ENCODE data around the gene PPP4R3A. TPM values are rescaled to one million over a fixed set of nuclear protein-coding genes. Genes with fewer than 3 reads are reported as not detected.

The PPP4R3A gene
- total RNA-seq (2021), result 147 and 148 TPM in 2 replicates
- long read RNA-seq, full-length matches to known transcripts, result 6 of 85 reads
- long read RNA-seq, partial matches to known transcripts, result 29 of 85 reads
- long read RNA-seq, other reads (novel, unspliced or antisense), result 50 of 85 reads

GRCh38 chr14:91510171-91511042 is at the start of gene PPP4R3A:
Gene PPP4R3A (minus strand): TSS chr14:91510310. CDS start chr14:91509647, 663 bp downstream.
- Histone ChIP-seq H2AFZ (ENCODE audit: low read length) (no peak within 1 kb of the TSS), H4K20me1 (ENCODE audit: control insufficient read depth, insufficient read depth, insufficient read length) (no peaks in the 10 kb centered on the region), H4K8ac (replicated peaks; ENCODE audit: insufficient read length, low read depth, low read length) (peak within 1 kb of the TSS; percentile 10), H2BK12ac (ENCODE audit: insufficient read length, low read depth, low read length) (no peak within 1 kb of the TSS), H3K27ac (ENCODE audit: insufficient read length, low read depth, low read length) (peak within 1 kb of the TSS; percentile 66), H2BK120ac (ENCODE audit: low read depth, low read length, poor library complexity, severe bottlenecking) (peak within 1 kb of the TSS; percentile 89), H2AK5ac (ENCODE audit: insufficient read length, low read length) (no peak within 1 kb of the TSS), H2BK5ac (ENCODE audit: insufficient read length, low read length) (peak within 1 kb of the TSS; percentile 59), H3K79me2 (ENCODE audit: insufficient read depth, low read length) (peaks cover 28% of the 10 kb centered on the region; the same call in 1 of the 2 replicates), H3K14ac (ENCODE audit: insufficient read depth, low read length) (peak within 1 kb of the TSS; percentile 93), H3K18ac (ENCODE audit: insufficient read length, low read depth, low read length) (peak within 1 kb of the TSS; percentile 96), H4K91ac (ENCODE audit: insufficient read length, low read depth, low read length) (no peak within 1 kb of the TSS), H3K23ac (ENCODE audit: insufficient read length, low read depth, low read length) (no peak within 1 kb of the TSS), H3K9ac (ENCODE audit: extremely low read depth, insufficient read length, low read length) (peak within 1 kb of the TSS; percentile 92), H2BK20ac (ENCODE audit: low read depth, low read length, poor library complexity, severe bottlenecking) (no peak within 1 kb of the TSS), H3K23me2 (ENCODE audit: insufficient read length, low read depth, low read length, poor library complexity, severe bottlenecking) (peaks cover 9% of the 10 kb centered on the region), H3K9me3 (ENCODE audit: control insufficient read depth, low read depth, low read length) (no peaks in the 10 kb centered on the region), H3T11ph (ENCODE audit: low read length) (no peak within 1 kb of the TSS), H3K4me2 (ENCODE audit: insufficient read depth, insufficient read length, low read length) (peak within 1 kb of the TSS; percentile 74), H3K4me1 (ENCODE audit: insufficient read depth, low read length) (no peaks in the 10 kb centered on the region), H3K27me3 (ENCODE audit: insufficient read depth, low read length) (no peaks in the 10 kb centered on the region), H4K5ac (ENCODE audit: insufficient read length, low read depth, low read length) (peak within 1 kb of the TSS; percentile 39), H3K56ac (ENCODE audit: insufficient read length, low read depth, low read length) (no peak within 1 kb of the TSS), H2BK15ac (ENCODE audit: low read depth, low read length) (no peak within 1 kb of the TSS; the same call in 1 of the 2 replicates), H3K4ac (ENCODE audit: low read depth, low read length) (peak within 1 kb of the TSS; percentile 22; the same call in 1 of the 2 replicates), H3K79me1 (ENCODE audit: insufficient read depth, low read depth, low read length, poor library complexity, severe bottlenecking) (no peaks in the 10 kb centered on the region)
- WGBS (ENCODE audit: extremely low coverage, insufficient read length, low lambda C conversion rate), result no CpG with 5 or more reads among the region's 95 CpGs
- no peak for TF ChIP-seq CTCF (conservative IDR thresholded peaks at IDR 0.05)
- no peaks in the 10 kb centered on the region for H3K27me3 Mint-ChIP-seq (ENCODE audit: low read depth)
- DNase-seq, result peak; percentile 93
- H3K4me3 Mint-ChIP-seq, result peak within 1 kb of the TSS; percentile 99
- peak within 1 kb of the TSS; percentile 100 for H3K27ac Mint-ChIP-seq
- peaks cover 12 to 14% of the 10 kb centered on the region in 2 experiments; a peak in 3 of 4 replicates for H3K4me1 Mint-ChIP-seq
- peaks cover 16 to 29% (median 28%) of the 10 kb centered on the region in 3 experiments; a peak in 6 of 7 replicates for H3K36me3 Mint-ChIP-seq (ENCODE audit: insufficient read depth in 1 of 3, low read depth in 3 of 3)
- H3K9me3 Mint-ChIP-seq, result 0 out of 5 replicates have a peak, but pooled peaks cover 2% of the 10 kb centered on the region in 2 experiments
